T-cell (primary cell): Measurements from ENCODE around the gene ZDHHC5. TPM values are rescaled to one million over a fixed set of nuclear protein-coding genes. Genes with fewer than 3 reads are reported as not detected.

ENCODE experiments used
- ATAC-seq, 4 experiments: fragments of 200-7000 bp in 3 of 4; fragments of 150-1000 bp in 1 of 4; cut with Tn5 transposase; replicated peaks in 1 of 4; 1 replicate in 3 of 4; 2 replicates in 1 of 4; pipeline ENCODE4 v1.10.0; 2021; ENCODE audit warnings: moderate library complexity in 3 of 4, mild to moderate bottlenecking in 2 of 4, moderate number of reproducible peaks in 1 of 4
- CTCF ChIA-PET, 2 donors: fragments of 300-600 bp; sonication (Branson Sonifier 250); formaldehyde crosslinking; loops; one replicate each; lab custom pipeline; 2022; ENCODE audit warnings: antibody characterized with exemption in 2 of 2; lab: Charles Lee
- POLR2A ChIA-PET, 2 donors: fragments of 300-600 bp; sonication (Branson Sonifier 250); formaldehyde crosslinking; loops; one replicate each; lab custom pipeline; 2022; ENCODE audit warnings: antibody characterized with exemption in 2 of 2; lab: Charles Lee
- DNase-seq, 35 experiments: peaks; one replicate each; pipeline versions ENCODE4 v3.0.0 to v3.0.0-alpha.2; 2013 to 2023
- H3K27ac ChIP-seq: one replicate; pipeline ENCODE4 v1.5.1; 2013; ENCODE audit warnings: low read length
- H3K27me3 ChIP-seq, 2 experiments: replicated peaks in 1 of 2; 1 replicate in 1 of 2; 2 replicates in 1 of 2; pipeline versions ENCODE4 v1.6.1 to v1.7.0; 2013; ENCODE audit warnings: low read length in 1 of 2, mixed read lengths in 1 of 2; ENCODE audit not compliant: control insufficient read depth in 2 of 2, insufficient read depth in 2 of 2; ENCODE audit errors: extremely low read depth in 1 of 2
- H3K36me3 ChIP-seq, 2 donors: 1 replicate in 1 of 2; 2 replicates in 1 of 2; pipeline versions ENCODE4 v1.6.1 to v1.7.0; 2013; ENCODE audit warnings: low read length in 1 of 2; ENCODE audit not compliant: control insufficient read depth in 2 of 2, insufficient read depth in 1 of 2; ENCODE audit errors: extremely low read depth in 1 of 2
- H3K4me1 ChIP-seq, 2 experiments: 1 replicate in 1 of 2; 2 replicates in 1 of 2; pipeline versions ENCODE4 v1.6.1 to v1.7.0; 2013; ENCODE audit warnings: low read length in 2 of 2, mixed read lengths in 1 of 2; ENCODE audit not compliant: insufficient read depth in 2 of 2, control insufficient read depth in 1 of 2; ENCODE audit errors: extremely low read depth in 1 of 2
- H3K4me3 ChIP-seq, 2 donors: 1 replicate in 1 of 2; 2 replicates in 1 of 2; pipeline versions ENCODE4 v1.5.1 to v1.7.0; 2013; ENCODE audit warnings: mild to moderate bottlenecking in 2 of 2, low read length in 1 of 2, moderate library complexity in 1 of 2; ENCODE audit not compliant: control insufficient read depth in 1 of 2; ENCODE audit errors: extremely low read depth in 1 of 2
- H3K9me3 ChIP-seq: 2 replicates; pipeline ENCODE4 v1.7.0; 2013
- H3K27ac Mint-ChIP-seq, 2 donors: one replicate each; pipeline ENCODE4 v1.8.0; 2020 to 2021; ENCODE audit warnings: mild to moderate bottlenecking in 2 of 2, mixed read lengths in 2 of 2
- H3K27me3 Mint-ChIP-seq, 2 donors: one replicate each; pipeline ENCODE4 v1.8.0; 2021 to 2022; ENCODE audit warnings: mixed read lengths in 2 of 2
- H3K36me3 Mint-ChIP-seq: one replicate; pipeline ENCODE4 v1.8.0; 2021; ENCODE audit warnings: mixed read lengths
- H3K4me1 Mint-ChIP-seq, 3 donors: one replicate each; pipeline ENCODE4 v1.8.0; 2020 to 2022; ENCODE audit warnings: mixed read lengths in 3 of 3, mild to moderate bottlenecking in 1 of 3
- H3K4me3 Mint-ChIP-seq, 3 donors: one replicate each; pipeline ENCODE4 v1.8.0; 2020 to 2022; ENCODE audit warnings: mild to moderate bottlenecking in 3 of 3, mixed read lengths in 3 of 3, moderate library complexity in 3 of 3
- H3K9me3 Mint-ChIP-seq, 3 donors: one replicate each; pipeline ENCODE4 v1.8.0; 2020 to 2022; ENCODE audit warnings: mixed read lengths in 3 of 3
- WGBS: methylation state at CpG from one replicate; pipeline ENCODE4 v1.1.5; 2013; ENCODE audit warnings: missing lambda C conversion rate; ENCODE audit not compliant: insufficient coverage; 5-methylcytosine and 5-hydroxymethylcytosine counted together
- total RNA-seq, 35 experiments: library from RNA in 6 of 35; stranded (reverse) in 6 of 35; fragments of 120-200 nt in 1 of 35; gene quantifications; one replicate each; pipeline versions ENCODE4 v1.2.1 to v1.2.4 and lab custom pipeline; 2013 to 2026

Gene ZDHHC5
- total RNA-seq, 5 donors from 2014 or later (not counting 1 experiment from before 2014, with no cell fraction given): 57.3 to 67.2 (median 60.7) TPM

DNA sequence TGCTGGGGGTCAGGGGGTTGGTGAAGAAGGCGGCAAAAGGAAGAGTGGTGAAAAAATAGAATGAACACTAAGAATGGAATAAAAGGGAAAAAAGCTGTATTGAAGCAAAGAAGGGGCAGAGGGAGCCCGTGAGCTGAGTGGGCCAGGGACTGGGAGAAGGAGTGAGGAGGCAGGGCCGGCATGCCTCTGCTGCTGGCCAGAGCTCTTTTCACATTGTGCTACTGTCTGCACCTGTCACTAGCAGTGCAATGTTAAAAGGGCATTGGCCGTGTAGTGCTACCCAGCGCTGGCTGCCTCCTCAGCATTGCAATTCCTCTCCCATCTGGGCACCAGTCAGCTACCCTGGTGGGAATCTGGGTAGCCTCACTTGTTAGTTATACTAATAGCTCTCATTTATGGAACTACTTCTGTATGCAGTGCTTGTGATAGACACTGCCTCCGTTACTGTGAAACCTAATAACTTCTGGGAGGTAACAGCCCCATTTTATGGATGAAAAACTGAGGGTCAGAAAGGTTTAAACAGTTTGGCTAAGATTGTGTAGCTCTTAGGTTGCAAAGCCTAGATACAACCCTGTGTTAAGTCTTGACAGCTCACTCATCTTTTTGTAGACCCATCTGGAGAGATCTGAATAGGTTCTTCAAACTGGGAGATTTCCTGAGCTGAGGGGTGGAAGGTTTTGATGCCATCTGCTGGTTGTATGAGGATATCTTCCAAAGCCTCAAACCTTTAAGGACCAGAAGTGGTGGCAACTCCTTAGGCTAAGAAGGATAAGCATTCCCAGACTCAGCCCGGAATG is 26.7 kb upstream of the ZDHHC5 start:
- peaks cover 0 to 54% of the 10 kb centered on the region in 2 experiments for H3K27me3 ChIP-seq
- DNase-seq: peak in 1 of 35 experiments; percentile 68
- POLR2A ChIA-PET: interaction anchor here (0.5 to 1.2 kb wide), 3 partner anchors 158 to 296 kb away, joined by 3 to 8 read pairs (median 5); no protein-coding TSS in a partner anchor
- Mint-ChIP-seq H3K4me3 (no peak overlapping the region), H3K4me1 (peaks cover 19 to 25% (median 19%) of the 10 kb centered on the region in 3 donors), H3K27ac (no peak overlapping the region), H3K9me3 (no peaks in the 10 kb centered on the region), H3K36me3 (no peaks in the 10 kb centered on the region), H3K27me3 (peaks cover 12 to 51% of the 10 kb centered on the region in 2 donors)
- no peak overlapping the region for H3K4me3 ChIP-seq
- H3K27ac ChIP-seq: no peak overlapping the region
- CTCF ChIA-PET: interaction anchor here (0.6 to 4.9 kb wide), 26 partner anchors 11 to 1613 kb away, joined by 3 to 51 read pairs (median 6); partner anchors contain the start of gene UBE2L6 (in 2 of the 2)
- no peaks in the 10 kb centered on the region for H3K36me3 ChIP-seq
- H3K4me1 ChIP-seq: peaks cover 11 to 35% of the 10 kb centered on the region in 2 experiments
- WGBS: 88% methylated on average over 2 of the region's 7 CpGs
- H3K9me3 ChIP-seq: no peaks in the 10 kb centered on the region
- ATAC-seq: peak; percentile 31 to 43 (median 40)

DNA sequence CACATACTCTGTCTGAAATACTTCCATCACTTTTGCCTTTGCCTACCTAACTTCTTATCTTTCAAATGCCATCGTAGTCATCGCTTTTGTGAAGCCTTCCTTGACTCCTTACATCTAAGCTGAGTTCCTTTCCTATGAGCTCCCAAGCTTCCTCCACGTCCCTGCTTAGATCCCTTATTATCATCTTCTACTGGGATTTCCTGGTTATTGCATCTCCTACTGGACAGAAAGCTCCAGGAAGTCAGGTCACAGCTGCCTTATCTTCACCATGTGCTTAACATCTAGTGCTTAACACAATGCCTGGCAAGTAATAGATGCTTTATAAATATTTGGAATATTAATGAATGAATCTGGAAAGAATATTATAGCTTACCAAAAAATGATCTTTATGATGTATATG is 24.1 kb upstream of the ZDHHC5 start:
- Mint-ChIP-seq H3K27ac (no peak overlapping the region), H3K4me3 (no peak overlapping the region), H3K27me3 (peaks cover 32 to 54% of the 10 kb centered on the region in 2 donors), H3K36me3 (no peaks in the 10 kb centered on the region), H3K4me1 (peaks cover 32 to 42% (median 35%) of the 10 kb centered on the region in 3 donors), H3K9me3 (no peaks in the 10 kb centered on the region)
- POLR2A ChIA-PET: interaction anchor here (0.6 to 0.8 kb wide), 6 partner anchors 11 to 155 kb away, joined by 3 to 8 read pairs (median 4); no protein-coding TSS in a partner anchor
- peaks cover 27 to 41% of the 10 kb centered on the region in 2 experiments for H3K4me1 ChIP-seq
- H3K4me3 ChIP-seq: no peak overlapping the region
- no peaks in the 10 kb centered on the region for H3K9me3 ChIP-seq
- CTCF ChIA-PET: interaction anchor here (0.6 to 2.4 kb wide), 39 partner anchors 9 to 924 kb away, joined by 3 to 25 read pairs (median 5); partner anchors contain the start of genes UBE2L6 (in 2 of the 2), CLP1 (in 1 of the 2), RTN4RL2 (in 1 of the 2) and SLC43A1 (in 1 of the 2)
- WGBS: 90% methylated on average over 3 of the region's 3 CpGs
- DNase-seq (no peak), ATAC-seq (no peak)
- no peak overlapping the region for H3K27ac ChIP-seq
- no peaks in the 10 kb centered on the region for H3K36me3 ChIP-seq
- H3K27me3 ChIP-seq: peaks cover 7 to 58% of the 10 kb centered on the region in 2 experiments

DNA sequence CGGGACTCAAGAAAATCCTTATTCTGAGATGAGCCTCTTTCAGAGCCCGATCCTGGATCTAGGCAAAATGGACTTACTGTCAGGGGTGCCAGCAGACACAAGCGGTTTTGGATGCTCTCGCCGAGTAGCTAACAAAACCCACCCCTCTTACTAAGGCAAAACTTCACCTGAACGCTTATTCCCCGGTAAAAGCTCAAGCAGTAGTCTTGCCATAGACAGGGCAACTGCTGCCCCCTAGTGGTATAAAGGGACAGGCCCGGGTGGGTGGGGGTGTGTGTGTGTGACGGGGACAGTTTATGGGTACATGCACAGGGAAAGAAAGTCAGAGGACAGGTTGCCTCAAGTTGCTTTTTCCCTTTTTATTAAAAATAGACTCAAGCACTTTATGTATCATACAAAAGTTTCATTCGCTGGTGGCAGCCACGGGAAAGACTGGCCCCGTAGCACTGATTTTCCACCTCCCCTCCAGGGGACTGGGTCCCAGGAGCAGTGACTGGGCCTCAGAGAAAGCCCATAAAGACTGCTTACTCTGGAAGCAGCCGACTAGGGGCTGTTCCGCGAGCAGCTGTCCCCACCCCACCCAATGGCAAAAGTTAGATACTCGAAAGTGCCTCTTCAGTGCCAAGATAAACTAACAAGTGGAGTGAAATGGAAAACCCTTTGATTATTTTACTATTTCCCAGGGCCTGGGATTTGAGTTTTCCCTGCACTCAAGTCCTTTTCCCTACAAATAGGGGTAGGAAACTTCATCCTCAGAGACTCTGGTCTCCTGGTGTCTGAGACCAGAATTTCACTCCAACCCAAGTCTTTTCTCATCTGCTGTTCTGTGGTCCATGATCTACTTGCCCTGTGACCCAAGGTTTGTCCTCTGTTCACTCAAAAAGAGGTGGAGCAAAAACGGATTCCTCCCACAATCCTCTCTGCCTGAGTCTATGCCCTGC is 22.9 kb upstream of the ZDHHC5 start:
- Histone ChIP-seq H3K27me3 (peaks cover 9 to 56% of the 10 kb centered on the region in 2 experiments), H3K4me3 (no peak overlapping the region), H3K36me3 (no peaks in the 10 kb centered on the region), H3K4me1 (peaks cover 29 to 40% of the 10 kb centered on the region in 2 experiments), H3K9me3 (no peaks in the 10 kb centered on the region), H3K27ac (no peak overlapping the region)
- Mint-ChIP-seq H3K4me3 (no peak overlapping the region), H3K4me1 (peaks cover 35 to 45% (median 38%) of the 10 kb centered on the region in 3 donors), H3K9me3 (no peaks in the 10 kb centered on the region), H3K27me3 (peaks cover 32 to 57% of the 10 kb centered on the region in 2 donors), H3K36me3 (no peaks in the 10 kb centered on the region), H3K27ac (no peak overlapping the region)
- ChIA-PET POLR2A (interaction anchor here in 1 of 2 donors (0.7 to 0.8 kb wide), 2 partner anchors 9 to 14 kb away, joined by 3 to 4 read pairs; no protein-coding TSS in a partner anchor), CTCF (interaction anchor here (0.6 to 2.4 kb wide), 42 partner anchors 8 to 1926 kb away, joined by 3 to 25 read pairs (median 5); partner anchors contain the start of genes UBE2L6 (in 2 of the 2), CLP1 (in 1 of the 2), RTN4RL2 (in 1 of the 2) and SLC43A1 (in 1 of the 2))
- DNase-seq: peak; percentile 67 to 90 (median 82)
- ATAC-seq: peak; percentile 67 to 77 (median 67)
- whole genome bisulfite sequencing: 45% methylated on average over 5 of the region's 17 CpGs

DNA sequence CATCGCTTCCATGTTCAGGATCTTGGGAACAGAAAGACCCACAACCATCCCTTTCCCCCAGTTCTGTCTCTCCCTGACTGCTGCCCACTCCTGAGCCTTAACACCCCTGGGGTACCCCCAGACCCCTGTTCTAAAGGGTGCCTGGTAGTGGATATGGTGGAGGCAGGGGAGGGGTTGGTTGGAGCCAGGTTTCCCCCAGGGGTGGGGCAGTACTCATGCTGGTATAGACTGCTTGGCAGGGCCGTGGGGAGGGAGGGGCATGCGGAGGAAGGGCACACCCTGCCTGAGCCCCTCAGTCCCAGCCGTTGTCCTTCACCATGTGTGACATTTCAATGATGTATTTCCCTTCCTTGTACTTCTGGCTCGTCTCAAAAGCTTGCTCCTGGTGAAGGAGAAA is 22.2 kb upstream of the ZDHHC5 start:
- Histone ChIP-seq H3K36me3 (no peaks in the 10 kb centered on the region), H3K27ac (no peak overlapping the region), H3K4me1 (peaks cover 28 to 43% of the 10 kb centered on the region in 2 experiments), H3K27me3 (peaks cover 9 to 55% of the 10 kb centered on the region in 2 experiments), H3K9me3 (no peaks in the 10 kb centered on the region), H3K4me3 (no peak overlapping the region)
- Mint-ChIP-seq H3K27ac (peak overlapping the region in 1 of 2 donors; percentile 46), H3K4me1 (peaks cover 39 to 50% (median 45%) of the 10 kb centered on the region in 3 donors), H3K4me3 (no peak overlapping the region), H3K27me3 (peaks cover 32 to 58% of the 10 kb centered on the region in 2 donors), H3K9me3 (no peaks in the 10 kb centered on the region), H3K36me3 (no peaks in the 10 kb centered on the region)
- 55% methylated on average over 2 of the region's 5 CpGs for WGBS
- ChIA-PET POLR2A (no interaction called here), CTCF (interaction anchor here in 1 of 2 donors (0.6 to 2.3 kb wide), 2 partner anchors 77 to 80 kb away, joined by 6 to 25 read pairs; partner anchors contain the start of gene UBE2L6)
- ATAC-seq (no peak), DNase-seq (no peak)

DNA sequence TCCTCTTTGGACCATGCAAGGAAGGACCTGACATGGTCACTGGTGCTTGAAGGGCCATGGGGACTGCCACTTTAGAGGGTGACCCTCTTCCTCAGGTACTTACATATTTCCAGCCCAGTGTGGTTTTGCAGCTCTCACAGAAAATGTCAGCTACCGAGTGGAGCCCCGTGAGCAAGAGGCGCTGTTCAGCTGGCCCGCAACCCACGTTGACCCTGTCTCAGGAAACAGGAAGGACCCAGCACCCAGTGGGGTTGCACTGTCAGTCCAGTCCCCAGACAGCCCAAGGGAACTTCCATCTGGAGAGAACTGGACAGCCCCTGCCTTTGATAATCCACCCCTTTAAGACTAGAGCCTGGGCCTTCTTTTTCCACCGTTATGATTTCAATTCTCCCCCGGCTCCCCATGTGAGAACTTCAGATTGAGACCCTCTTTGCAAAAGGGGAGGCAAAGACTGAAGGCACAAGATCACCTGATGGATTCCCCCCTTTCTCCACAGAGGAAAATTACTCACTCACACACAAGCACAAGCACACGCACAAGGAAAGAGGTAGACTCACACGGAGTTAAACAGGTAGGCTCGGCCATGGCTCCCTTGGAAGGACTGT is 21.6 kb upstream of the ZDHHC5 start:
- POLR2A ChIA-PET: no interaction called here

More for the DNA sequence above, 21.6 kb upstream of the ZDHHC5 start:
- Mint-ChIP-seq H3K4me1 (peaks cover 39 to 55% (median 47%) of the 10 kb centered on the region in 3 donors), H3K4me3 (peak overlapping the region in 1 of 3 donors; percentile 66), H3K27me3 (peaks cover 32 to 58% of the 10 kb centered on the region in 2 donors), H3K9me3 (no peaks in the 10 kb centered on the region), H3K36me3 (no peaks in the 10 kb centered on the region), H3K27ac (no peak overlapping the region)
- DNase-seq: no peak
- peaks cover 9 to 55% of the 10 kb centered on the region in 2 experiments for H3K27me3 ChIP-seq
- H3K27ac ChIP-seq: no peak overlapping the region
- WGBS: 42% methylated on average over 7 of the region's 10 CpGs
- ATAC-seq: no peak
- H3K4me1 ChIP-seq: peaks cover 28 to 43% of the 10 kb centered on the region in 2 experiments
- CTCF ChIA-PET: interaction anchor here in 1 of 2 donors (0.6 kb wide), 1 partner anchor 80 kb away, joined by 6 read pairs; no protein-coding TSS in a partner anchor
- no peaks in the 10 kb centered on the region for H3K9me3 ChIP-seq
- H3K4me3 ChIP-seq: no peak overlapping the region
- no peaks in the 10 kb centered on the region for H3K36me3 ChIP-seq
